Peyer's patch (tissue), 4 donors: ENCODE data around the gene CAGE1.

Experiments used
- CTCF ChIP-seq, 6 experiments: fragments of 450-650 bp in 4 of 6; fragments of 200-600 bp in 2 of 6; sonication (generic) in 1 of 6; IDR thresholded peaks; one replicate each; pipeline ENCODE4 v1.5.1; 2017 to 2019; ENCODE audit warnings: antibody characterized with exemption in 6 of 6, mild to moderate bottlenecking in 3 of 6, moderate library complexity in 1 of 6
- POLR2A ChIP-seq, 2 donors: fragments of 450-650 bp; IDR thresholded peaks; one replicate each; pipeline ENCODE4 v1.5.1; 2017; ENCODE audit warnings: antibody characterized with exemption in 2 of 2, mild to moderate bottlenecking in 2 of 2, moderate library complexity in 2 of 2

GRCh38 chr6:7392402-7392801 is 2.9 kb upstream of the CAGE1 start:
- TF ChIP-seq CTCF (IDR thresholded peaks at IDR 0.05) (no peak), POLR2A (IDR thresholded peaks at IDR 0.05) (no peak)
